SK-N-SH treated with all-trans-retinoic acid at 6 μM for 48 hours (cell line): ENCODE results near the gene HSP90B1.

Experiments used
- ATAC-seq: fragments of 200-7000 bp; cut with Tn5 transposase; 3 replicates; pipeline ENCODE4 v1.9.1; 2020; ENCODE audit warnings: mild to moderate bottlenecking, moderate library complexity
- BACH2 ChIP-seq: fragments of 250-450 bp; sonication (Bioruptor Pico); IDR thresholded peaks from 2 replicates; pipeline ENCODE4 v1.9.0; 2021; ENCODE audit warnings: mild to moderate bottlenecking, borderline replicate concordance
- CREB5 ChIP-seq: fragments of 250-450 bp; sonication (Bioruptor Pico); IDR thresholded peaks from 2 replicates; pipeline ENCODE4 v1.5.1; 2020; ENCODE audit warnings: low read depth, mild to moderate bottlenecking, moderate library complexity
- CSRNP3 ChIP-seq: fragments of 250-450 bp; sonication (Bioruptor Pico); IDR thresholded peaks from 2 replicates; pipeline ENCODE4 v1.5.1; 2021; ENCODE audit warnings: mild to moderate bottlenecking, moderate library complexity
- GLIS3 ChIP-seq: fragments of 250-450 bp; sonication (Bioruptor Pico); IDR thresholded peaks from 2 replicates; pipeline ENCODE4 v1.5.0; 2020; ENCODE audit warnings: mild to moderate bottlenecking, moderate library complexity
- ISL1 ChIP-seq: fragments of 250-450 bp; sonication (Bioruptor Pico); IDR thresholded peaks from 2 replicates; pipeline ENCODE4 v2.1.2; 2022; ENCODE audit warnings: mild to moderate bottlenecking, moderate library complexity
- OSR1 ChIP-seq: fragments of 250-450 bp; sonication (Bioruptor Pico); IDR thresholded peaks from 2 replicates; pipeline ENCODE4 v1.8.0; 2022; ENCODE audit warnings: moderate library complexity, mild to moderate bottlenecking, inconsistent platforms
- PATZ1 ChIP-seq: fragments of 250-450 bp; sonication (Bioruptor Pico); IDR thresholded peaks from 2 replicates; pipeline ENCODE4 v1.8.0; 2020; ENCODE audit warnings: mild to moderate bottlenecking, moderate library complexity, borderline replicate concordance
- POU6F1 ChIP-seq: fragments of 250-450 bp; sonication (Bioruptor Pico); IDR thresholded peaks from 2 replicates; pipeline ENCODE4 v1.8.0; 2021; ENCODE audit warnings: low read depth, mild to moderate bottlenecking, moderate library complexity, borderline replicate concordance
- RARB ChIP-seq: fragments of 250-450 bp; sonication (Bioruptor Pico); IDR thresholded peaks from 2 replicates; pipeline ENCODE4 v1.8.0; 2021; ENCODE audit warnings: mild to moderate bottlenecking, moderate library complexity
- SNAI2 ChIP-seq: fragments of 250-450 bp; sonication (Bioruptor Pico); IDR thresholded peaks from 2 replicates; pipeline ENCODE4 v1.5.0; 2020; ENCODE audit warnings: mild to moderate bottlenecking, moderate library complexity
- TCF4 ChIP-seq: fragments of 250-450 bp; sonication (Bioruptor Pico); IDR thresholded peaks from 2 replicates; pipeline ENCODE4 v1.8.0; 2021; ENCODE audit warnings: mild to moderate bottlenecking, moderate library complexity, borderline replicate concordance
- TOX ChIP-seq: fragments of 250-450 bp; sonication (Bioruptor Pico); IDR thresholded peaks from 2 replicates; pipeline ENCODE4 v1.8.0; 2021; ENCODE audit warnings: mild to moderate bottlenecking, moderate library complexity, borderline replicate concordance
- TSHZ2 ChIP-seq: fragments of 250-450 bp; sonication (Bioruptor Pico); IDR thresholded peaks from 2 replicates; pipeline ENCODE4 v1.5.0; 2020; ENCODE audit warnings: mild to moderate bottlenecking, moderate library complexity
- ZFP3 ChIP-seq: fragments of 250-450 bp; sonication (Bioruptor Pico); IDR thresholded peaks from 2 replicates; pipeline ENCODE4 v1.5.0; 2020; ENCODE audit warnings: mild to moderate bottlenecking, moderate library complexity
- ZFP30 ChIP-seq: fragments of 450-650 bp; formaldehyde crosslinking; IDR thresholded peaks from 2 replicates; pipeline ENCODE4 v1.5.0; 2022; ENCODE audit warnings: mild to moderate bottlenecking, moderate library complexity
- ZNF565 ChIP-seq: fragments of 450-650 bp; formaldehyde crosslinking; conservative IDR thresholded peaks from 2 replicates; pipeline ENCODE4 v1.5.0; 2020; ENCODE audit warnings: low read depth, mild to moderate bottlenecking, moderate library complexity
- ZNF70 ChIP-seq: fragments of 450-650 bp; formaldehyde crosslinking; IDR thresholded peaks from 2 replicates; pipeline ENCODE4 v1.5.0; 2020; ENCODE audit warnings: mild to moderate bottlenecking, moderate library complexity
- ZNF8 ChIP-seq: fragments of 450-650 bp; formaldehyde crosslinking; IDR thresholded peaks from 2 replicates; pipeline ENCODE4 v1.5.0; 2020; ENCODE audit warnings: mild to moderate bottlenecking, moderate library complexity

HSP90B1 gene

DNA sequence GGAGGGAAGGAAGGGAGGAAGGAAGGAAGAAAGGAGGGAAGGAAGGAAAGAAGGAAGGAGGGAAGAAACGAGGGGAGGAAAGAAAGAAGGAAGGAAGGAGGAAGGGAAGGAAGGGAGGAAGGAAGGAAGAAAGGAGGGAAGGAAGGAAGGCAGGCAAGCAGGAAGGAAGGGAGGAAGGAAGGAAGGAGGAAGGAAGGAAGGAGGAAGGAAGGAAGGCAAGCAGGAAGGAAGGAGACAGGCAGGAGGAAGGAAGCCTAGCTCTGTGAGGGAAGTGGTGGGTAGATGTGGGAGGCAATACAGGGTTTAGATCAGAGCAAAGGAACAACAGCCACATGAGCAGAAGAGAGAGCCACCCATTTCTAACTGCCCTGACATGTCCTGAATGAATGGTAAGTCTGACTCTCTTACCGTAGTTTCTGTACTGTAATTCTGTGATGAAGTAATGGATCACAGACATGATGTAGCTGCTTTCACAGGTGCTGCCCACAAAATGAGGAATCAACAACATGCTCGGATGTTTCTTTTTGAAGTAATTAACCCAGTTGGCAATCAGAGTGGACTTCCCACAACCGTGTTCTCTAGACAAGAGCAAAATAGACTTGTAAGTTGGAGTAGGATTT is 24.4 kb upstream of the HSP90B1 start:
- TF ChIP-seq TOX (no peak), SNAI2 (CRISPR knock-in tag) (no peak), ZNF8 (CRISPR knock-in tag) (no peak), PATZ1 (CRISPR knock-in tag) (no peak), ZNF70 (CRISPR knock-in tag) (no peak), TCF4 (CRISPR knock-in tag) (no peak), ZFP30 (CRISPR knock-in tag) (no peak), TSHZ2 (CRISPR knock-in tag) (no peak), ISL1 (no peak), GLIS3 (CRISPR knock-in tag) (no peak)
- no peak for ATAC-seq

GRCh38 chr12:103908246-103908541 is 22.0 kb upstream of the HSP90B1 start:
- ATAC-seq: no peak
- TF ChIP-seq RARB (no peak), TOX (no peak), TSHZ2 (CRISPR knock-in tag) (no peak), ZFP30 (CRISPR knock-in tag) (no peak), CSRNP3 (CRISPR knock-in tag) (no peak), GLIS3 (CRISPR knock-in tag) (no peak), ISL1 (no peak), ZFP3 (CRISPR knock-in tag) (no peak), ZNF565 (CRISPR knock-in tag) (no peak), CREB5 (no peak), BACH2 (CRISPR knock-in tag) (no peak), PATZ1 (CRISPR knock-in tag) (no peak), POU6F1 (CRISPR knock-in tag) (no peak), SNAI2 (CRISPR knock-in tag) (no peak), ZNF8 (CRISPR knock-in tag) (no peak), OSR1 (no peak)
